Endothelial cell of hepatic sinusoid (primary cell): ENCODE results near the gene FAIM2.
"Not testable (repeated sequence)": the region's sequence is repeated elsewhere in the genome, so short reads cannot be mapped to it uniquely, and the experiment has no call there.

ENCODE experiments used
- in situ Hi-C: cut with HindIII; loops from 2 replicates; pipeline ENCODE4 v1.10.0; 2017; ENCODE audit warnings: low sequenced_read_pairs

Gene FAIM2

GRCh38 chr12:49882851-49883464 lies 20.7 kb downstream of the FAIM2 start:
- in situ Hi-C loops: no loop called here

DNA sequence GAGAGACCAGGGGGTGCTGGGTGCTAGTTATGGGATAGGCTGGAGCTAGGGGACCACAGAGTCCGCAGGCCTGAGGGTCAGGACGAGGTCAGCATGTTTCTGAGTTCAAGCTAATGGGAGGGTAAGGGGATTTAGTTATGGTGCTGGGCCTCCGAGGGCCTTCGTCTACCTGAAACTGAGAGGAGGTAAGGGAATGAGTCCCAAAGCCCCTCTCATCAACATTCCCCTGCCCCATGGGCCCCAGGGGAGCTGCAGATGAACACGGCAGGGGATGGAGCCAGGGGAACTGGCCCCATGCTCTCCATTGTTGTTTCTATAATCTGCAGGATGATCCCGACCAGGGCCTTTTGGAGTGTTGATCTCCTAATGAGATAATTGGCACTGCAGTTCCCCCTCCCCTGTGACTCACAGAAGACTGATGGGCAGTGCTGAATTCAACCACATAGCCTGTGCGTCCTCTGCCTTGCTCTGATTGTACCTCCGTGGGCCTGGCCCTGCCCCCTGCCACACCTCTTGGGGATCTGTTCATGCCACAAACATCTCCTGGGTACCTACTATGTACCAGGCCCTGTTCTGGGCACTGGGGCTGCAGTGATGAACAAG lies 21.4 kb downstream of the FAIM2 start:
- in situ Hi-C loops: no loop called here

GRCh38 chr12:49881415-49882247 lies 22.1 kb downstream of the FAIM2 start:
- in situ Hi-C loops: no loop called here

DNA sequence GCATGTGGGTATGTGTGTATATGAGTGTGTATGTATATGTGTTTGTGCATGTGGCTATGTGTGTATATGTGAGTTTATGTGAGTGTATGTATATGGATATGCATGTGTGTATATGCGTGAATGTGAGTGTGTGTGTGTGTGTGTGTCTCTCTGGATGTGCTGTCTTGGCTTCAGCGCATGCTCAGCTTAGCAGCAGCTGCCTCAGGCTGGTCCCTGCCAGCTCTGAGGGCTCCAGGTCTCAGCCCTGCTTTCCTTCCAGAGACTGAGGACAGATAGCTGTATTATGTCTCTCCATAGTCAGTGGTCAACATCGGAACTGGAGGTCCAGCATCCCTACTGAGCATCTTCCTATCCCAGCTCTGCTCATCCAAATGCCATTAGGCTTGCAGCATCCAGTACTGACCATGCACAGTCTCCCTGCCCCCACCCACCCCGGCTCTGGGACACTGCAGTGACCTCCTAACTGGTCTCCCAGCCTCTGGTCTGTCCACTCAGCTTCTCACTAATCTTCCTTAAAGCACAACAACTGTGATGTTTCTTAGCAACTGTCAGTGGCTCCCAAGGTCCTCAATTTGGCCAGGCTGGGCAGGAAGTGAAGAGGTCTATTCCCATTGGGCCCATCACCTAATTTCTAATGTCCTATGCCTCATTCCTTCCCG lies 22.8 kb downstream of the FAIM2 start:
- in situ Hi-C loops: no loop called here

- in situ Hi-C loops: not testable (repeated sequence)
Measured at GRCh38 chr12:49879065-49879464, 24.6 kb downstream of the FAIM2 start.

GRCh38 chr12:49878021-49878420 lies 25.7 kb downstream of the FAIM2 start:
- in situ Hi-C loops: no loop called here

DNA sequence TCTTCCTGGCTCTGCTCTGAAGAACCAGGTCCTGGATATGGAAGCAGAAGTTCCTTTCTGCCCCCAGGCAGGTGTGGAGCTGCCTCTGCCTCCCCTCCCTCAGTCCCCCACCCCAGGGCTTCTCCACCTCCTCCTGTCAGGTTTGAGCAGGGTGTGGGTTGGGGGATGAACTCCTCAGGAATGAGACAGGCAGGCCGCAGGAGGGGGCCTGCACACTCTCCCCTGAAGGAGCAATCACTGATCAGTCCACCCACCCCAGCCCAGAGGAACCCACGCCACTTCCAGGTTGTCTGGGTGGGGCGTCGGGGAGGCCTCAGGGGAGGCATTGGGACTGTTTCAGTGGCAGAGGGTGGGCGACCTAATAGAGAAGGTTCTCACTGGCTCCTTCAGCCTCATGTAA lies 26.6 kb downstream of the FAIM2 start:
- in situ Hi-C loops: no loop called here

- in situ Hi-C loops: no loop called here
Measured at GRCh38 chr12:49876070-49876469, 27.6 kb downstream of the FAIM2 start.

GRCh38 chr12:49875115-49875720 lies 28.5 kb downstream of the FAIM2 start:
- in situ Hi-C loops: no loop called here

GRCh38 chr12:49874142-49874897 lies 29.4 kb downstream of the FAIM2 start:
- in situ Hi-C loops: no loop called here

DNA sequence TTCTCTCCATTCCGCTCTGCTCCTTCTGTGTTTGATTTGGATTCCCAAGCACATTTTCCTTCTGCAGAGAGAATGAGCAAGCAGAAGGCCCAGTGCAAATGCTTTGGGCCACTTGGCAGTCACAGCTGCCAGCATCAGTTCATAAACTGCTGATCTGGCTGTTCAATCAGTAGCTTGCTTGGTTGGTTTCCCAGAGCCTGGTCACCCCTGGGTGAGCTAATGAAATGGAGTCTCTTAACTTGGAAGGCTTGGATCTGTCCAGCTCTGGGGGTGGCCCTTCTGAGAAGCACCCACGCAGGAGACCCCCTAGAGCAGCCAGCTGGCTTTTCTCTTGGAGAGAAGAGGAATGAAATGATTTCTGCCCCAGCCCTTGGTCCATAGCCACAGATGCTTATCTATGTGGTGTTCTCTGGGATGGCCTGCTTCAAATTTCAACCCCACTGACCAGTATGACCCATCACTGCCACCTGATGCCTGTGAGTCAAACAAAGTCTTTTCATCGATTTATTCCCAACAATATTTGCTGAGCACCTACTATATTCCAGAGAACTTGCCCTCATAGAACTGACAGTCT lies 30.3 kb downstream of the FAIM2 start:
- in situ Hi-C loops: no loop called here

DNA sequence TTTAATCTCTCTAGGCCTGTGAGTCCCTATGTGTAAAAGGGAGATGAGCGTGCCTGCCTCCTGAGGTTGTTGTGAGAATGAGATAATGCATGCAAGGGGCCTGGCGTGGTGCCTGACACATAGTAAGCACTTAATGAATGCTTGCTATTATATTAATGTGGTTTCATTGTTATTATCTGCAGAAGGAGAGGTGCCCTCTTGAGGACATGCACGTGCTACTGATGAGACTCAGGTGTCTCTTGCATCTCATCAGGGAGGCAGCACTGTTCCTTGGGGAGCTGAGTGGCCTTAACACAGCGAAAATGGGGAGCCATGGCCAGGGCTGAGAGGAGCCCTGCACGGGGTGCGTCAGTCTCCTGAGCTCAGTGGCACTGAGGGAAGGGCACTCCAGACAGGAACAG lies 30.9 kb downstream of the FAIM2 start:
- in situ Hi-C loops: no loop called here

GRCh38 chr12:49872381-49872780 lies 31.3 kb downstream of the FAIM2 start:
- in situ Hi-C loops: no loop called here

- in situ Hi-C loops: not testable (repeated sequence)
Measured at GRCh38 chr12:49871811-49872251, 31.9 kb downstream of the FAIM2 start.

GRCh38 chr12:49871263-49871561 lies 32.5 kb downstream of the FAIM2 start:
- in situ Hi-C loops: no loop called here

GRCh38 chr12:49870501-49871262 lies 33.0 kb downstream of the FAIM2 start:
- in situ Hi-C loops: no loop called here

DNA sequence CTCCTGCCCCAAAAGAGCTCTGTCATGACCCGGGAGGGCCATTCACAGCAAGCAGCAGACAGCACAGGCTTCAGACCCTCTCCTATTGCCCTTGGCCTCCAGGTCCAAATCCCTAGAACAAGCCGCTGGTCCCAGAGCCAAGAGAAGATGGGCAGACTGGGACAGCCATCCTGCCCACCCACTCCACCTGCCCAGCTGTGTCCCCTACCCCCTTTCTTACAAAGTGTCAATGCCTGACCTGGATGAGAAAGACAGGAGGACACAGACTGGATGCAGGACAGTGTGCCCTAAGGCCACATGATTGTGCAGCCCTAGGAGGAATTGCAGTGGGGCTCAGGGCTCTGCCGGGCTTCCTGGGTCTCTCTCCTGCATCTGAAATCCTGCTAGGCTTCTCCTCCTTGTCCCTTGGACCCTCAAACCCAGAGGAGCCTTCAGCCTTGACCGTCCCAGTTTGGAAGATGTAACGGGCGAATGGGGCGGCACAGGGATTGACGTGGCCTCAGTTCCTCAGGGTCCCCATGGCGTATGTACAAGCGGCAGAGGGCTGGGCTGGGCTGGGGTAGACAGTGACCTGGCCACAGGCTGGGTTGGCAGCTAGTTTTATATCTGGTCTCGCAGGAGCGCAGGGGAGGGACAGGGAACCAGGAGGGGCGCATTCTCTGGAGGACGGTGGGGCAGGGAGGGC lies 33.7 kb downstream of the FAIM2 start:
- in situ Hi-C loops: loop anchor here (5.0 to 10.0 kb wide), 2 partner anchors 72 to 195 kb away; no protein-coding TSS in a partner anchor

DNA sequence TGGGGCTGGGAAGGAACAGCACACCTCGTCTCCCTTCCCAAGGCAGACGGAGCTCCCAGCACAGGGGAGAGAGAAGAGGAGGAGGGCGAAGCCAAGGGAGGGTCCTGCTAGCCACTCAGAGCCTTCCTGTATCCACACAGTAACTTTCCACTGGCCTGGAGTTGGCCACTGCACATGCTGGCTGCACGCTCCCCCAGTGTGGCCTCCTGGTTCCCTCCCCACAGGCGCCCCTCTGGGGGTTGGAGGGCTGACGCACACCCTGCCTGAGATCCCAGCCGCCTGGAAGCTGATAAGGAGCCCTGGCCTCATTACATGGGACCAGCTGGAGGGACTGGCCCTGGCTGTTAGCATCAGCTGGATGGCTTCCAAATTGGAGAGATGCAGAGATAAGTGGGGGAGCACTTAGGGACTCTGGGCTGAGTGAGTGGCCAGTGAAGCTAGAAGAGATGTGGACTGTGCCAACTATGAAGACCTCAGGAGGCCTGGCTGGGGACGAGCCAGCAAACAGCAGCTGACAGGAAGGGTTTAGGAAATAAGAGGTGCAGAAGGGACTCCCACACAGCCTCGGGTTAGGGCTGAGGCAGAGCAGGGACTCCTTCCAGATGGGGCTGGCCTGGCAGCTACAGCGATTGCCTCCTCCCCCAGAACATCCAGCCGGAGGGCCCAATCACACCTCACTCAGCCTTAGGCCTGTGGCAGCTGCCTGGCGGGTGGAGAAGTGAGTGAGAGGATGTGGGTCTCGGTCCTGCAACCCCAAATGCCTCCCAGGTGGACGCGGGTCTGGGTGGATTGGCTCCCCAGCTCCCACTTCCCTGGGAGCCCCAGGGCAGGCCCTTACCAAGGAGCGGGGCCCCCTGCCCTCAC lies 34.5 kb downstream of the FAIM2 start:
- in situ Hi-C loops: loop anchor here (5.0 to 10.0 kb wide), 2 partner anchors 73 to 196 kb away; no protein-coding TSS in a partner anchor
